Right lobe of liver (tissue), 6 donors: ENCODE results near the gene RGS9. TPM values are rescaled to one million over a fixed set of nuclear protein-coding genes. Genes with fewer than 3 reads are reported as not detected.
"Not testable (repeated sequence)": the region's sequence is repeated elsewhere in the genome, so short reads cannot be mapped to it uniquely, and the experiment has no call there.

Experiments used
- ATAC-seq, 4 donors: fragments of 200-7000 bp; cut with Tn5 transposase; one replicate each; pipeline ENCODE4 v1.9.1; 2020; ENCODE audit warnings: mild to moderate bottlenecking in 4 of 4, moderate library complexity in 4 of 4
- DNase-seq, 3 donors: peaks; one replicate each; pipeline ENCODE4 v3.0.0-alpha.2; 2020
- H3K27ac ChIP-seq, 3 donors: fragments of 200-600 bp; one replicate each; pipeline ENCODE4 v1.8.0; 2022
- H3K27me3 ChIP-seq, 2 donors: fragments of 200-600 bp; one replicate each; pipeline ENCODE4 v1.8.0; 2022
- H3K36me3 ChIP-seq, 4 donors: fragments of 200-600 bp; sonication (generic) in 1 of 4; one replicate each; pipeline versions ENCODE4 v1.5.1 to v1.8.0; 2017 to 2022; ENCODE audit warnings: control low read depth in 1 of 4
- H3K4me1 ChIP-seq, 4 donors: fragments of 200-600 bp; sonication (generic) in 1 of 4; one replicate each; pipeline versions ENCODE4 v1.5.1 to v1.8.0; 2017 to 2022; ENCODE audit warnings: control low read depth in 1 of 4
- H3K4me3 ChIP-seq, 3 donors: fragments of 200-600 bp; one replicate each; pipeline ENCODE4 v1.8.0; 2022
- H3K9me3 ChIP-seq, 4 donors: fragments of 200-600 bp; sonication (generic) in 1 of 4; one replicate each; pipeline versions ENCODE4 v1.5.1 to v1.8.0; 2017 to 2022; ENCODE audit warnings: control low read depth in 1 of 4
- POLR2A ChIP-seq: fragments of 450-650 bp; IDR thresholded peaks from one replicate; pipeline ENCODE4 v1.6.1; 2017; ENCODE audit warnings: antibody characterized with exemption, mild to moderate bottlenecking
- WGBS: methylation state at CpG from one replicate; pipeline ENCODE4 v1.1.6; 2018; ENCODE audit warnings: low coverage, low lambda C conversion rate; ENCODE audit not compliant: insufficient coverage; ENCODE audit errors: missing lambda C conversion rate; 5-methylcytosine and 5-hydroxymethylcytosine counted together
- intact Hi-C, 2 donors: fragments of 100-400 bp; cut with DNase I; formaldehyde crosslinking; loops; one replicate each; pipeline versions ENCODE4 v1.11.2 to v1.14.1; 2022
- total RNA-seq, 6 experiments: library from RNA; depleted of rRNA in 2 of 6; stranded (reverse); fragments of >200 nt in 2 of 6; fragmentation: NEBNext Ultra II Directional in 3 of 6; extraction: Animal tissue kit (Norgen Biotek cat#: 25700) in 3 of 6; gene quantifications; one replicate each; pipeline versions ENCODE4 v1.1.0 to v1.2.4, GENCODE V29; 2016 to 2023
- TF ChIP-seq, protein P1 (sequence below), 4 donors: fragments of 200-600 bp in 3 of 4; fragments of 450-650 bp in 1 of 4; IDR thresholded peaks; one replicate each; pipeline versions ENCODE4 v1.5.1 to v1.8.0; 2016 to 2022; ENCODE audit warnings: antibody characterized with exemption in 4 of 4, mild to moderate bottlenecking in 2 of 4
- donor health status: DM: no; HTN: yes; CAD: no.
- donor health status: DM: no; HTN: no; CAD: no.
- donor health status: DM: no; HTN: no; CAD: no.
- donor health status: DM: no; HTN: yes; CAD: no.
- donor health status: DM: no; HTN: yes; CAD: no.

Gene RGS9
- total RNA-seq, 6 experiments from 2014 or later, result 1.9 to 12.8 (median 5.7) TPM

DNA sequence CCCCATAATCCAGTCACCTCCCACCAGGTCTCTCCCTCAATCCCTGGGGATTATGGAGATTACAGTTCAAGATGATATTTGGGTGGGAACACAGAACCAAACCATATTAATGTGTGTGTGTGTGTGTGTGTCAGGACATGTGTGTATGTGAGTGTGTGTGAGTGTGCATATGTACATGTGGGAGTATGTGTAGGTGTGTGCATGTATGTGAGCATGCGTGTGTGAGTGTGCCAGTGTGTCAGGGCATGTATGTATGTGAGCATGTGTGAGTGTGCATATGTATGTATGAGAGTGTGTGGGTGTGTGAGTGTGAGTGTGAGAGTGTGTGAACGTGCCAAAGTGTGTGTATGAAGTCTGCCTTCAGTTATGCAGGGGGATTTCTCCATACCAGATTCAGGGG, 37.8 kb downstream of the RGS9 start:
- no peaks in the 10 kb centered on the region for H3K9me3 ChIP-seq
- WGBS, result 48% methylated on average over 2 of the region's 2 CpGs
- intact Hi-C loops, result no loop called here
- no peak overlapping the region for H3K27ac ChIP-seq
- peaks cover 0 to 3% (median 0%) of the 10 kb centered on the region in 4 donors for H3K4me1 ChIP-seq
- TF ChIP-seq, protein P1, sequence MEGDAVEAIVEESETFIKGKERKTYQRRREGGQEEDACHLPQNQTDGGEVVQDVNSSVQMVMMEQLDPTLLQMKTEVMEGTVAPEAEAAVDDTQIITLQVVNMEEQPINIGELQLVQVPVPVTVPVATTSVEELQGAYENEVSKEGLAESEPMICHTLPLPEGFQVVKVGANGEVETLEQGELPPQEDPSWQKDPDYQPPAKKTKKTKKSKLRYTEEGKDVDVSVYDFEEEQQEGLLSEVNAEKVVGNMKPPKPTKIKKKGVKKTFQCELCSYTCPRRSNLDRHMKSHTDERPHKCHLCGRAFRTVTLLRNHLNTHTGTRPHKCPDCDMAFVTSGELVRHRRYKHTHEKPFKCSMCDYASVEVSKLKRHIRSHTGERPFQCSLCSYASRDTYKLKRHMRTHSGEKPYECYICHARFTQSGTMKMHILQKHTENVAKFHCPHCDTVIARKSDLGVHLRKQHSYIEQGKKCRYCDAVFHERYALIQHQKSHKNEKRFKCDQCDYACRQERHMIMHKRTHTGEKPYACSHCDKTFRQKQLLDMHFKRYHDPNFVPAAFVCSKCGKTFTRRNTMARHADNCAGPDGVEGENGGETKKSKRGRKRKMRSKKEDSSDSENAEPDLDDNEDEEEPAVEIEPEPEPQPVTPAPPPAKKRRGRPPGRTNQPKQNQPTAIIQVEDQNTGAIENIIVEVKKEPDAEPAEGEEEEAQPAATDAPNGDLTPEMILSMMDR (IDR thresholded peaks at IDR 0.05), result no peak
- TF ChIP-seq POLR2A, result no peak
- ATAC-seq, result no peak
- no peaks in the 10 kb centered on the region for H3K36me3 ChIP-seq
- DNase-seq, result no peak
- H3K27me3 ChIP-seq, result no peaks in the 10 kb centered on the region
- H3K4me3 ChIP-seq, result no peak overlapping the region

DNA sequence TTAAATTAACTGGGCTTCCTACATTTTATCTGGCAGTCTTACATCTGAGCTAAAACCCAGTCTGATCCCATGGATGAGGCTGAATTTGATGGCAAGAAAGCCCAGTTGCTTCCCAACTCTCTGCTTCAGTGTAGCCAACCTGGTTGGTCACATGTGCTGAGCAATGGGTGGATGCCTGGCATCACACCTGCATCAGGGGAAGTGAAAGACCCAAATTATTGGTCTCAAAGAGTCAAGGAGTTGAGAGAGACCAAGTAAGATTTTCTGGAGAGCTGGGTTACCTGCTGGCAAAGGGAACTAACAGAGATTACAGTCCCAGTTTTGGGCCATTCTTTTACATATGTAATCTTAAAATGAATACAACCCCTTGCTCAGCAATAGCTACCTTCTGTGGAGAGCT, 38.8 kb downstream of the RGS9 start:
- no peak overlapping the region for H3K4me3 ChIP-seq
- intact Hi-C loops, result no loop called here
- H3K27ac ChIP-seq, result no peak overlapping the region
- H3K27me3 ChIP-seq, result no peaks in the 10 kb centered on the region
- TF ChIP-seq, protein P1 (IDR thresholded peaks at IDR 0.05), result no peak
- TF ChIP-seq POLR2A, result no peak
- no peaks in the 10 kb centered on the region for H3K9me3 ChIP-seq
- DNase-seq (no peak), ATAC-seq (no peak)
- H3K4me1 ChIP-seq, result peaks cover 0 to 1% (median 0%) of the 10 kb centered on the region in 4 donors
- no peaks in the 10 kb centered on the region for H3K36me3 ChIP-seq

DNA sequence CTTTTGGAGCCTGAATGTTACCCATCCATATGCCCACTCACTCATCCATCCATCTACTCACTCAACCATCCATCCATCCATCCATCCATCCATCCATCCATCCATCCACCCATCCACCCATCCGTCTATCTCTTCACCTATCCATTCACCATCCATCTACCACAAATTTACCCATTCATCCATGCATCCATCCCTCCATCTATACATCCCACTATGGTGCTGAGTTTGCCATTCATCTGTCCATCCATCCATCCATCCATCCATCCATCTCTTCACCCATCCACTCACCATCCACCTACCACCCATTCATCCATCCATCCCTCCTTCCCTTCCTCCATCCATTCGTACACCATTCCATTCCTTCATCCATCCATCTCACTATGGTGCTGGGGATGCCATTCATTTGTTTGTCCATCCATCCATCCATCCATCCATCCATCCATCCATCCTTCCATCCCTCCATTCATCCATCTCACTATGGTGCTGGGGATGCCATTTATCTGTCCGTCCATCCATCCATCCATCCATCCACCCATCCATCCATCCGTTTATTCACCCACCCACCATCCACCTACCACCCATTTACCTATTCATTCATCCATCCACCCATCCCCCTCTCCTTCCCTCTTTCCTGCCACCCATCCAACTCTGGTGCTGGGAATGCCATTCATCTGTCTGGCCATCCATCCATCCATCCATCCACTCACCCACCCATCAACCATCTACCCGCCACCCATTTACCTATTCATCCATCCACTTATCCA, 39.7 kb downstream of the RGS9 start:
- no peaks in the 10 kb centered on the region for H3K9me3 ChIP-seq
- no peaks in the 10 kb centered on the region for H3K36me3 ChIP-seq
- ATAC-seq (no peak), DNase-seq (no peak)
- no peaks in the 10 kb centered on the region for H3K4me1 ChIP-seq
- H3K27ac ChIP-seq, result no peak overlapping the region
- no peak overlapping the region for H3K4me3 ChIP-seq
- 69% methylated on average over 5 of the region's 5 CpGs for whole genome bisulfite sequencing
- no peaks in the 10 kb centered on the region for H3K27me3 ChIP-seq
- intact Hi-C loops, result no loop called here
- no peak for TF ChIP-seq POLR2A
- TF ChIP-seq, protein P1 (IDR thresholded peaks at IDR 0.05), result no peak

DNA sequence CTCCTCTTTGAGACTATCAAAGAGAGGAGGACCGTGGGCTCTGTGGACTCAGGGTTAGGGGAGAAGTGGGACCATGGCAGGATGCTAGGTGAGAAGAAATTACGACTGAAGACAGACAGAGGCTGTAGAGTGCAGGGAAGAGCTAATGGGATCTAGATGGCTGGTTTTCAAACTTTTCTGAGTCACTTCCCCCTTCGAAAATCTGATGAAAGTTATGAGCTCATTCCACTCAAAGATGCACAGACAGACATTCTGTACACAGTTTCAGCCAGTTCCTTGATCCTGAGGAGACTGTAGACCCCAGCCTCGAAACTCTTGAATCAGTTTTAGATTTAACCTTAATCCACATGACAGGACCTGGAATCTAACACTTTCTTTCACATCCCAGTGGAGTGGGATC, 40.7 kb downstream of the RGS9 start:
- WGBS, result 72% methylated on average over 3 of the region's 4 CpGs
- no peaks in the 10 kb centered on the region for H3K4me1 ChIP-seq
- ATAC-seq, result no peak
- H3K27ac ChIP-seq, result no peak overlapping the region
- H3K27me3 ChIP-seq, result no peaks in the 10 kb centered on the region
- H3K4me3 ChIP-seq, result no peak overlapping the region
- intact Hi-C loops, result no loop called here
- no peaks in the 10 kb centered on the region for H3K9me3 ChIP-seq
- DNase-seq, result no peak
- H3K36me3 ChIP-seq, result no peaks in the 10 kb centered on the region
- TF ChIP-seq, protein P1 (IDR thresholded peaks at IDR 0.05), result no peak
- TF ChIP-seq POLR2A, result no peak

DNA sequence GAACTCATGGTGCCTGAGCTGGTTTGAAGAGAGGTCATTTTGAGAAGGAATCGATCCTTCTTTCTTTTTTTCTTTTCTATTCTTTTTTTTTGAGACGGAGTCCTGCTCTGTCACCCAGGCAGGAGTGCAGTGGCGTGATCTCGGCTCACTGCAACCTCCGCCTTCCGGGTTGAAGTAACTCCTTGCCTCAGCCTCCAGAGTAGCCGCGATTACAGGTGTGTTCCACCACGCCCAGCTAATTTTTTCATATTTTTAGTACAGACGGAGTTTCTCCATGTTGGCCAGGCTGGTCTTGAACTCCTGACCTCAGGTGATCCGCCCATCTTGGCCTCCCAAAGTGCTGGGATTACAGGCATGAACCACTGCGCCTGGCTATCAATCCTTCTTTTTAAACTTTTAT, 43.1 kb downstream of the RGS9 start:
- H3K27ac ChIP-seq, H3K9me3 ChIP-seq, H3K27me3 ChIP-seq, intact Hi-C loops, H3K4me1 ChIP-seq, H3K4me3 ChIP-seq, ATAC-seq, DNase-seq, H3K36me3 ChIP-seq: not testable (repeated sequence)
- WGBS, result 74% methylated on average over 5 of the region's 12 CpGs

DNA sequence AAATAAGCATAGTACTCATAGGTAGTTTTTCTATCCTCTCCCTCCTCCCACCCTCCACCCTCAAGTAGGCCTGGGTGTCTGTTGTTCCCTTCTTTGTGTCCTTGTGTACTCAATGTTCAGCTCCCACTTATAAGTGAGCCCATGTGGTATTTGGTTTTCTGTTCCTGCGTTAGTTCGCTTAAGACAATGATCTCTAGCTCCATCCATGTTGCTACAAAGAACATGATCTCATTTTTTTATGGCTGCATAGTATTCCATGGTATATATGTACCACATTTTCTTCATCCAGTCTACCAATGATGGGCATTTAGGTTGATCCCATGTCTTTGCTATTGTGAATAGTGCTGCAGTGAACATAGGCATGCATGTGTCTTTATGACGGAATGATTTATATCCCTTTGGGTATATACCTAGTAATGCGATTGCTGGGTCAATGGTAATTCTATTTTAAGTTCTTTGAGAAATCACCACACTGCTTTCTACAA, 43.6 kb downstream of the RGS9 start:
- H3K9me3 ChIP-seq, H3K27me3 ChIP-seq, intact Hi-C loops, H3K36me3 ChIP-seq, H3K4me3 ChIP-seq, H3K27ac ChIP-seq, H3K4me1 ChIP-seq, DNase-seq, ATAC-seq: not testable (repeated sequence)
- 80% methylated on average over 4 of the region's 4 CpGs for WGBS
